Ammon's horn (tissue), 1 donor: ENCODE data around the gene YIF1A.
"Not testable (repeated sequence)": the region's sequence is repeated elsewhere in the genome, so short reads cannot be mapped to it uniquely, and the experiment has no call there.

Experiments
- DNase-seq: peaks from one replicate; pipeline ENCODE4 v3.0.0-alpha.2; 2016; ENCODE audit warnings: low spot score

YIF1A gene

GRCh38 chr11:66326261-66327111 lies 37.5 kb upstream of the YIF1A start:
- DNase-seq: no peak

DNA sequence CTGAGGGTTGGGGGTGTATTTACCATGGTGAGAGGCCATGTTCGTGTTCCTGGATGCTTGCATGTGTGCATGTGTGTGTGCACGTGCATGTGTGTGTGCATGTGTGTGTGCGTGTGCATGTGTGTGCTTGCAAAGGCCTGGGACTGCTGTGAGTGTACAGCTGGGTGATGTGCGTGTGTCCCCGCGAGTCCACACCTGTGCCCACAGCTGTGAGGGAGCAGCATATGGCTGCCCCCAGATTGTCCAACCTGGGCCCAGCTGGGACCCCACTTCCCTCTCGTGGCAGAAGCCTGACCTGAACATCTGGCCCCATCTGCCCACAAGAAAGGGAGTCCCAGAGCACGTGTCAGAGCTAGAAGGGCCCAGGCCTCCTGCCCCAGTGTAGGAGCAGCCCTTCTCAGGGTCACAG lies 36.3 kb upstream of the YIF1A start:
- no peak for DNase-seq

GRCh38 chr11:66324664-66325063 lies 35.7 kb upstream of the YIF1A start:
- DNase-seq: no peak

- DNase-seq: no peak
These were observed 34.7 kb upstream of the YIF1A start for GRCh38 chr11:66323684-66324083.

DNA sequence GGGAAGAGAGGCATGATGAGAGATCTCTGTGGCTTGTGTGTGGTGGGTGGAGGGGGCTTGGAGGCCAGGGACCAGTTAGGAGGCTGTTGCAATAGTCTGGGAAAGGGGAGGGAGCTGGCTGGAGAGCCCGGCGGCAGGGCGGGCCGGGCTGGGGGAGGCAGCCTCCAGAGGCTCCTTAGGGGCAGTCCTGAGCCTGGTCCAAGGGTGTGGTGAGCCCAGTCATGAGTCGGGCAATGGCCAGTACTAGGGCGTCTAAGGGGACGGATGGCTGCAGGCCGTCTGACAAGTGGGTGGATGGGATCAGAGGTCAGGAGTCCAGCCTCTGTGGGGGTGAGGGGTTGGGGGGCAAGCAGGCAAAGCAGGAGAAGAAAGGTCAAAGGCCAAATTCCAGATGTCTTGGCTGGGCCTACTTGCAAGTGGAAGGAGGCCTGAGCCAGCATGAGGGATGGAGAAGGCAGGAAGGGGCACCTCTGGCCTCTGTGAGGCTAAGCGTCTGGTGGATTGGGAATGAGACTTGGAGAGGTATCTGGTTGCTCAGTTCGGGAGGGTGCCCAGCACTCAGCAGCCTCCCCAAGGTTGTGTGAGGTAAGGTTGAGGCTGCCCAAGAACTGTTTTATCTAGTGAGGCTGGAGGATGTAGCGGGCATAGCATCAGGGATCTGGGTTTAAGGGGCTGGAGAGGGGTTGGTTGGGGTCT lies 33.9 kb upstream of the YIF1A start:
- DNase-seq: no peak

DNA sequence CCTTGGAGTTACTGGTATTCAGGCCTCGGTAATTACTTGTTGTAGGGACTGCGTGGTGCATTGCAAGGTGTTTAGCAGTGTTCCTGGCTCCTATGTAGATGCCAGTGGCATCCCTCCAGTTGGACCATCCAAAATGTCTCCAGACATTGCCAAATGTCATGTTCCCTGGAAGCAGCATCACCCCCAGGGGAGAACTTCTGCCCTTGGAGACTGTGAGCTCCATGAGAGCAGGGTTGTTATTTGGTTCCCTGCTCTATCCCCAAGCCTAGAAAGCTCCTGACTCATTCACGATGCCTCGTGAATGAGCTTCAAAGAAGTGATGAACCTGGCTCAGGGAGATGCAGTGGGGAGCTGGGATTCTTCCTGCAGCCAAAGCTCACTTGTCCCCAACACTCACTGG lies 32.7 kb upstream of the YIF1A start:
- DNase-seq: no peak

DNA sequence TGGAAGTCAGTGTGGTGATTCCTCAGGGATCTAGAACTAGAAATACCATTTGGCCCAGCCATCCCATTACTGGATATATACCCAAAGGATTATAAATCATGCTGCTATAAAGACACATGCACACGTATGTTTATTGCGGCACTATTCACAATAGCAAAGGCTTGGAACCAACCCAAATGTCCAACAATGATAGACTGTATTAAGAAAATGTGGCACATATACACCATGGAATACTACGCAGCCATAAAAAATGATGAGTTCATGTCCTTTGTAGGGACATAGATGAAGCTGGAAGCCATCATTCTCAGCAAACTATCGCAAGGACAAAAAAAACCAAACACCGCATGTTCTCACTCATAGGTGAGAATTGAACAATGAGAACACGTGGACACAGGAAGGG lies 31.8 kb upstream of the YIF1A start:
- DNase-seq: not testable (repeated sequence)

DNA sequence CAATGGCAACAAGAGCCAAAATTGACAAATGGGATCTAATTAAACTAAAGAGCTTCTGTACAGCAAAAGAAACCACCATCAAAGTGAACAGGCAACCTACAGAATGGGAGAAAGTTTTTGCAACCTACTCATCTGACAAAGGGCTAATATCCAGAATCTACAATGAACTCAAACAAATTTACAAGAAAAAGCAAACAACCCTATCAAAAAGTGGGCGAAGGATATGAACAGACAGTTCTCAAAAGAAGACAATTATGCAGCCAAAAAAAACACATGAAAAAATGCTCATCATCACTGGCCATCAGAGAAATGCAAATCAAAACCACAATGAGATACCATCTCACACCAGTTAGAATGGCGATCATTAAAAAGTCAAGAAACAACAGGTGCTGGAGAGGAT lies 31.3 kb upstream of the YIF1A start:
- DNase-seq: not testable (repeated sequence)

DNA sequence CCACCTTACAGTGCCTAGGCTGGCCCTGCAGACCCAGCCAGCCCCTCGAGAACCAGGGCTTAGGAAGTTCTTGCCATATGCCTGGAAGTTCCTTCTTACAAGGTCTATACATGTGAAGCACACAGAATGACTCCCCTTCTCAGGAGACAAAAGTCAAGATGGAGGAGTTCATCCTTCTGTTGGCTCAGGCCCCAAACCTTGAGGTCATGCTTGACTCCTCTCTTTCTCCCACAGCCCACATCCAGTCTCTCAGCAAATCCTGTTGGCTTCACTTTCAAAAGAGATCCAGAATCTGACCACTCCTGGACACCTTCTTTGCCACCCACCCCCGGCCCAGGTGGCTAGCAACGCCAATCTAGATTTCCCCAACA lies 29.6 kb upstream of the YIF1A start:
- no peak for DNase-seq

- peak; percentile 69 for DNase-seq
These were observed 29.0 kb upstream of the YIF1A start for GRCh38 chr11:66317723-66318599.

DNA sequence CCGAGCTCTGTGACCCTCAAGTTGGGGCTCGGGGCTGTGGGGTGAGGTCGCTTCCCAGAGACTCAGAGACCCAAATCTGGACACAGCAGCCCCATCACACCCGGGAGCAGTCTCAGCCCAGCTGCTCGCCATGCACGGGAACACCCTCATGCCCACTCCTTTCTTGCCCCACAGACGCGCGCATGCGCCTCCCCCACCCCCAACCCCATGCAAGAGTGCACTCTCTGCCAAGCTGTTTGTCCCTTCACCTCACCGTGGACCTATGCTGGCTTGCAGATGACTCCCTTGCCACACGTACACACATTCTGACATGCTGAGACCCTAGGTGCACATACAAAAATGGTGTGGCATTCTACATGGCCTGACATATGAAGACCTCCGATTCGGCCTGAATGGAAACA lies 28.4 kb upstream of the YIF1A start:
- no peak for DNase-seq

- DNase-seq: no peak
These were observed 27.9 kb upstream of the YIF1A start, which contains the start of gene CD248 for GRCh38 chr11:66316849-66317251. CD248 (minus strand) TSS chr11:66317044; CDS start chr11:66317027, 17 bp downstream.

GRCh38 chr11:66315921-66316811 lies 27.2 kb upstream of the YIF1A start:
- no peak for DNase-seq

DNA sequence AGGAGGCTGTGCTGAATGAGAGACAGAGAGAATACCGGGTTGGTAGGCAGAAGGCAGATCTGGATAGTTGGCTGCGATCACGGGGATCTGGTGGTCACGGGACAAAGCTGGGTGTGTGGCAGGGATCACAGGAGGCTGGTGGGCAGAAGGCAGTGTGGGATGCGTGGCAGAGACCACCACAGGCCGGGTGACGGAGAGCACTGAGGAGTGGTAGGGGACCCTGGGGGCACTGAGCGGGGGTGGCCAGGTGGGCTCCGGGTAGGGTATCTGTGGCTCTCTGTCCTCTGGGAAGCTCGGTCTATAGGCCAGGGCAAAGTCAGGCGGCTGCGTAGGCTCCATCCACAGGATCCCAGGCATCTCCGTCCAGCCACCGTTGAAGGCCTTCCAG lies 26.5 kb upstream of the YIF1A start:
- no peak for DNase-seq

- no peak for DNase-seq
These were observed 25.9 kb upstream of the YIF1A start for GRCh38 chr11:66314561-66315497.

DNA sequence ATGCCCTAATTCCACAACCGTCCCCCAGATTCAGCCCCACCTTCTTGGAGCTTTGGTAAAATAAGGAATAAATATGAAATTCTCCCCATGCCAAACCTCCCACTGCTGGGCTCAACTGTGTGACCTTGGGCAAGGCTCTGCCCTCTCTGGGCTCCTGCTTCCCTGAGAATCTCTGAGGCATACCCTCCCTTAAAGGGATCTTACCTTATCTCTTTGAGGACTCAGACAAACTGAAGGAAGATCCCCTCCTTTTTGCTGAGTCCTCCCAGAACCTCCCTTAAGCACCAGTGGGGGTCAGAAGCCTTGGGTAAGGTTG lies 25.2 kb upstream of the YIF1A start:
- DNase-seq: no peak

DNA sequence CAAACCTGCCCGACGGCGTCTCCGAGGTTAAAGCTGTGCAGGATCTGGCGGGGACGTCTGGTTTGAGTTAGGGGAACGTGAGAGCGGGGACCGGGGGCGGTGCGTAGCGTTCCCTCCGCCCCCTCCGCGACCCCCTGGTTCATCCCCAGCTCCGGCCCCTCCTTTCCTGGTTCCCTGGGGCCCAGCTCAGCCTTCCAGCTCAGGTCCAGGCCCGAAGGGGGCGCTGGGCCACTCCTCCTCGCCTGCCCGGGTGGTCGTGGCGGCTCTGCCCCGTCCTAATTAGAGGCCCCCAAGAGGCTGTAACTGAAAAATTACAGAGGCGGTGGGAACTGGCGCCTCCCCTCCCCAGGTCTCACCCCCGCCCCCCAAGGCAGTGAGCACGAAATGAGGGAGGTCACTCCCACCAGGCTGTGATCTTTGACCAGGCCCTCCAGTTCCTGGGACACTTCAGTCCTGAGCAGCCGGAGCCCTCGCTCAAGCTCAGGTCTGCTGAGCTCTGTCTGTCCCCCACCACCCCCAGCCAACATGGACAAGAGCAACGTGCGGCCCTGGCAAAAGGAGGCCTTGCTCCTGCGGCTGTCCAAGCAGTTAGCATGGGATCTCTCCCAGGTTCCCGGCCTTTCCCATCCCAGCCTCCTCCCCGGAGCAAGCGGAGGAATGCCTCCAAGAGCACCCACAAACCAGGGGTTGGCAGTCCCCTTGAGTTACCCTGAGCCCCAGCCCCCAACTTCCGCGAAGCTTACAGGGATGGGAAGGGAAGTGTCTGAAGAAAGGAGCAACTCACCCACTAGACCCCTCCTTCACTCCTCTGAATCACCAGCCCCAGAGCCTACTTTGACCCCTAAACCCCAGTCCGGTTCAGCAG lies 24.6 kb upstream of the YIF1A start:
- DNase-seq: no peak

DNA sequence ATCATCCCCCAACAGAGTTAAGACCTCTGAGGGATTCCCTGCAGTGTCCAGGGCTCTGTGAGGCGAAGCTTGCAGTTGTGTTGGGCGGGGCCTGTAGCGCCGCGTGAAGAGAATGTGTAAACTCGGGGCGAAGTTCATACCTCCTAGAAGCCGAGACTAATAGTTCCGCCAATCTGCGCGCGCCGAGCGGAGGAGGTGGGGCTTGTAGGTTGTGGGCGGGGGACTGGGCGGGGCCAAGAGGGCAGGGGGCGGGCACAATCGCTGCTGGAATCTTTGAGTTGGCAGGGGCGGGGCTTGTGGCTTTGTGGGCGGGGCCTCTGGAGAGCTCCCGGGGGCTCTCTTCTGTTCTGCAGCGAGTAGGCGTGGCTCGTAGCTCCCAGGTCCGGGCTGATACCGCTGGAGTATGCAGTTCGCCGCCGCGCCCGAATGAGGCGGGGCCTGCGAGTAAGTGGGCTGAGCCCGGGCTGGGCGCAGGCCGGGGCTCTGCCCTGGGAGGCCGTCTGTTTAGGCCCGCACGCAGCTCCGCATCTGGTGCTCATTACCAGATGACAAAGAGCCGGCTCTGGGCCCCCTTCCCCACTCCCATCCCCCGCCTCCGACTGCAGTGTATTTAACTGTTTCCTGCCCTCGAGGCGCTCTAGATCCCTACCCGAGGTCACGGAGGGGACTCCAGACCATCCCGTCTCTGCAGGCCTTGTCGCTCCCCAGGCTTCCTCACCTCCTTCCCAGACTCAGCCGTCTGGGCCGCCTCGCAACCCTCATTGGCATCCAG lies 23.8 kb upstream of the YIF1A start:
- DNase-seq: peak; percentile 95
